HepG2 (cell line): ENCODE data around the gene ITPK1.

ENCODE experiments used
- CTCF ChIP-seq: sonication (generic); formaldehyde crosslinking; IDR thresholded peaks from 2 replicates; pipeline ENCODE4 v1.5.0; 2020; ENCODE audit warnings: mild to moderate bottlenecking, missing genetic modification reagents, moderate library complexity
- ZMAT3 ChIP-seq: sonication (generic); formaldehyde crosslinking; conservative IDR thresholded peaks from 2 replicates; pipeline ENCODE4 v1.7.0; 2021; ENCODE audit warnings: missing genetic modification reagents

- TF ChIP-seq CTCF (no peak), ZMAT3 (CRISPR knock-in tag) (no peak)
These were observed 154.2 kb downstream of the ITPK1 start for GRCh38 chr14:92961567-92961855.
